ENCODE measurements around the gene SIRT2. TPM values are rescaled to one million over a fixed set of nuclear protein-coding genes. Genes with fewer than 3 reads are reported as not detected.

SIRT2 gene
- total RNA-seq, 4 donors from 2014 or later, result 90.4 to 100 (median 96.2) TPM

GRCh38 chr19:38912600-38913514, 13.4 kb upstream of the SIRT2 start:
- 75% methylated on average over 11 of the region's 12 CpGs for WGBS
- no peak for DNase-seq (ENCODE audit: low spot score in 2 of 2)
- Histone ChIP-seq H3K4me3 (no peak overlapping the region), H3K9me3 (no peaks in the 10 kb centered on the region), H3K27me3 (no peaks in the 10 kb centered on the region), H3K27ac (no peak overlapping the region), H3K36me3 (peaks cover 21% of the 10 kb centered on the region), H3K4me1 (no peaks in the 10 kb centered on the region)
- TF ChIP-seq CTCF (IDR thresholded peaks at IDR 0.05) (no peak), EP300 (IDR thresholded peaks at IDR 0.05) (no peak), POLR2AphosphoS5 (IDR thresholded peaks at IDR 0.05) (no peak), POLR2A (IDR thresholded peaks at IDR 0.05) (no peak)

- no peak overlapping the region for H3K4me3 ChIP-seq
- H3K27ac ChIP-seq, result no peak overlapping the region
- H3K9me3 ChIP-seq, result no peaks in the 10 kb centered on the region
- no peaks in the 10 kb centered on the region for H3K27me3 ChIP-seq
- no peaks in the 10 kb centered on the region for H3K4me1 ChIP-seq
- no peak for DNase-seq (ENCODE audit: low spot score in 2 of 2)
- peaks cover 34% of the 10 kb centered on the region for H3K36me3 ChIP-seq
- 68% methylated on average over 8 of the region's 16 CpGs for WGBS
- TF ChIP-seq EP300 (IDR thresholded peaks at IDR 0.05), result no peak
- TF ChIP-seq POLR2A (IDR thresholded peaks at IDR 0.05), result no peak
- no peak for TF ChIP-seq CTCF (IDR thresholded peaks at IDR 0.05)
- no peak for TF ChIP-seq POLR2AphosphoS5 (IDR thresholded peaks at IDR 0.05)
Observed at GRCh38 chr19:38911388-38912001, 12.1 kb upstream of the SIRT2 start.

GRCh38 chr19:38910488-38910887, 11.1 kb upstream of the SIRT2 start:
- Histone ChIP-seq H3K27ac (no peak overlapping the region), H3K9me3 (no peaks in the 10 kb centered on the region), H3K4me1 (no peaks in the 10 kb centered on the region), H3K36me3 (peaks cover 33% of the 10 kb centered on the region), H3K4me3 (no peak overlapping the region), H3K27me3 (no peaks in the 10 kb centered on the region)
- TF ChIP-seq EP300 (IDR thresholded peaks at IDR 0.05), result no peak
- TF ChIP-seq CTCF (IDR thresholded peaks at IDR 0.05), result no peak
- TF ChIP-seq POLR2AphosphoS5 (IDR thresholded peaks at IDR 0.05), result no peak
- no peak for TF ChIP-seq POLR2A (IDR thresholded peaks at IDR 0.05)
- no peak for DNase-seq (ENCODE audit: low spot score in 2 of 2)
- WGBS, result 94% methylated on average over 12 of the region's 12 CpGs

GRCh38 chr19:38908911-38909310, 9.5 kb upstream of the SIRT2 start:
- H3K4me1 ChIP-seq, result no peaks in the 10 kb centered on the region
- DNase-seq (ENCODE audit: low spot score in 2 of 2), result no peak
- H3K27ac ChIP-seq, result no peak overlapping the region
- peaks cover 37% of the 10 kb centered on the region for H3K36me3 ChIP-seq
- H3K9me3 ChIP-seq, result no peaks in the 10 kb centered on the region
- TF ChIP-seq POLR2AphosphoS5 (IDR thresholded peaks at IDR 0.05), result no peak
- no peak for TF ChIP-seq CTCF (IDR thresholded peaks at IDR 0.05)
- H3K27me3 ChIP-seq, result no peaks in the 10 kb centered on the region
- 55% methylated on average over 10 of the region's 10 CpGs for WGBS
- no peak overlapping the region for H3K4me3 ChIP-seq

GRCh38 chr19:38907670-38908069, 8.3 kb upstream of the SIRT2 start:
- no peaks in the 10 kb centered on the region for H3K9me3 ChIP-seq
- H3K4me1 ChIP-seq, result no peaks in the 10 kb centered on the region
- TF ChIP-seq EP300 (IDR thresholded peaks at IDR 0.05) (no peak), POLR2AphosphoS5 (IDR thresholded peaks at IDR 0.05) (no peak), CTCF (IDR thresholded peaks at IDR 0.05) (no peak), POLR2A (IDR thresholded peaks at IDR 0.05) (no peak)
- no peak overlapping the region for H3K27ac ChIP-seq
- DNase-seq (ENCODE audit: low spot score in 2 of 2), result no peak
- H3K4me3 ChIP-seq, result no peak overlapping the region
- H3K36me3 ChIP-seq, result peaks cover 37% of the 10 kb centered on the region
- WGBS, result 93% methylated on average over 12 of the region's 12 CpGs
- H3K27me3 ChIP-seq, result no peaks in the 10 kb centered on the region
